Panc1 (cell line): ENCODE measurements around the gene IGF1.

ENCODE experiments used
- CTCF ChIP-seq: fragments of 450-650 bp; IDR thresholded peaks from 2 replicates; pipeline ENCODE4 v1.5.1; 2017; ENCODE audit warnings: mild to moderate bottlenecking
- POLR2AphosphoS5 ChIP-seq: IDR thresholded peaks from 2 replicates; pipeline ENCODE4 v1.6.1; 2012; ENCODE audit warnings: mild to moderate bottlenecking, low read depth, low read length, moderate library complexity
- SIN3A ChIP-seq: IDR thresholded peaks from 2 replicates; pipeline ENCODE4 v1.6.1; 2012; ENCODE audit warnings: low read depth, mild to moderate bottlenecking, low read length, moderate library complexity, borderline replicate concordance; ENCODE audit not compliant: insufficient read depth
- TCF7L2 ChIP-seq: IDR thresholded peaks from 2 replicates; pipeline ENCODE4 v1.6.1; 2011; ENCODE audit warnings: mild to moderate bottlenecking, low read depth, low read length, inconsistent platforms
- TF ChIP-seq, protein P1 (sequence below), 2 experiments: IDR thresholded peaks; 2 replicates each; pipeline ENCODE4 v1.6.1; 2011 to 2012; ENCODE audit warnings: low read depth in 2 of 2, control low read depth in 1 of 2, low read length in 1 of 2, mild to moderate bottlenecking in 1 of 2, moderate library complexity in 1 of 2; ENCODE audit not compliant: insufficient read depth in 1 of 2

DNA sequence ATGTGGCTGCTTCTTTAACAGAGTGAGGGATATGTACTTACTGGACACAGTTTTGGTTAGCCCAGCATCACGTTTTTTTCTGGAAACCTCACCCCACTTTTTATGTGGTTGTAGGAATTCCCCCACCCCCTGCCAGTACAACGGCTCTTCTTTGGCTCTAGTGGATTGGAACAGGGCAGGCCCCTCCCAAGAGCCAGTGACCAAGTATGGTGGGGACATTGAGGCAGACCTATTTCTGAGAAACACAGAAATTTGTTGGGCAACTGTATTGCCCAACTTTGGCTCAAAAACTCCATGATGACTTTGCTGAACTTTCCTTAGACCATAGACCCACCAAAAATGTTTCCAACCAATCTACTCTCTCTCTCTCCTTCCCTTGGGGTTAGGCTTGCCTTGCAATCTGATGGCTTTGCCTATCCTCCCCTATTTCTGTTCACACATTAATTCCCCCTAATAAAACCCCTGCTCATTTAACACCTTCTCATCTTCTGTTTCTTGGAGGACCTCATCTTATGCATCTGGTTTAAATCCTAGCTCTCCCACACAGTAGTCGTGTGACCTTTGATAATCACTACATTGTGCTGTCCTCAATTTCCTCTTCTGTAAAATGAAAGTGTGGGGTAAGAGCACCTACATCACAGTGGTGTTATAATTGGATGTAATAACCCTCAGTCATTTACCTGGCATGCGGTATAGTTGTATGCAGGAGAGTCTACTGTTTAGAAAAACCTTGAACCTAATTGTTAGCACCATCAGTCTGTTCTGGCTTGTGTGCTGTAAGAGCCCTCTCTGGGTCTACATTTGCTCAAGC, 71.7 kb downstream of the IGF1 start:
- TF ChIP-seq POLR2AphosphoS5, result no peak
- no peak for TF ChIP-seq CTCF
- TF ChIP-seq SIN3A, result no peak
- TF ChIP-seq TCF7L2, result no peak
- TF ChIP-seq, protein P1, sequence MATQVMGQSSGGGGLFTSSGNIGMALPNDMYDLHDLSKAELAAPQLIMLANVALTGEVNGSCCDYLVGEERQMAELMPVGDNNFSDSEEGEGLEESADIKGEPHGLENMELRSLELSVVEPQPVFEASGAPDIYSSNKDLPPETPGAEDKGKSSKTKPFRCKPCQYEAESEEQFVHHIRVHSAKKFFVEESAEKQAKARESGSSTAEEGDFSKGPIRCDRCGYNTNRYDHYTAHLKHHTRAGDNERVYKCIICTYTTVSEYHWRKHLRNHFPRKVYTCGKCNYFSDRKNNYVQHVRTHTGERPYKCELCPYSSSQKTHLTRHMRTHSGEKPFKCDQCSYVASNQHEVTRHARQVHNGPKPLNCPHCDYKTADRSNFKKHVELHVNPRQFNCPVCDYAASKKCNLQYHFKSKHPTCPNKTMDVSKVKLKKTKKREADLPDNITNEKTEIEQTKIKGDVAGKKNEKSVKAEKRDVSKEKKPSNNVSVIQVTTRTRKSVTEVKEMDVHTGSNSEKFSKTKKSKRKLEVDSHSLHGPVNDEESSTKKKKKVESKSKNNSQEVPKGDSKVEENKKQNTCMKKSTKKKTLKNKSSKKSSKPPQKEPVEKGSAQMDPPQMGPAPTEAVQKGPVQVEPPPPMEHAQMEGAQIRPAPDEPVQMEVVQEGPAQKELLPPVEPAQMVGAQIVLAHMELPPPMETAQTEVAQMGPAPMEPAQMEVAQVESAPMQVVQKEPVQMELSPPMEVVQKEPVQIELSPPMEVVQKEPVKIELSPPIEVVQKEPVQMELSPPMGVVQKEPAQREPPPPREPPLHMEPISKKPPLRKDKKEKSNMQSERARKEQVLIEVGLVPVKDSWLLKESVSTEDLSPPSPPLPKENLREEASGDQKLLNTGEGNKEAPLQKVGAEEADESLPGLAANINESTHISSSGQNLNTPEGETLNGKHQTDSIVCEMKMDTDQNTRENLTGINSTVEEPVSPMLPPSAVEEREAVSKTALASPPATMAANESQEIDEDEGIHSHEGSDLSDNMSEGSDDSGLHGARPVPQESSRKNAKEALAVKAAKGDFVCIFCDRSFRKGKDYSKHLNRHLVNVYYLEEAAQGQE (IDR thresholded peaks at IDR 0.05; ENCODE audit: insufficient read depth in 1 of 2, low read depth in 2 of 2, low read length in 1 of 2), result no peak
